ENCODE data around the gene SLC8B1.

DNA sequence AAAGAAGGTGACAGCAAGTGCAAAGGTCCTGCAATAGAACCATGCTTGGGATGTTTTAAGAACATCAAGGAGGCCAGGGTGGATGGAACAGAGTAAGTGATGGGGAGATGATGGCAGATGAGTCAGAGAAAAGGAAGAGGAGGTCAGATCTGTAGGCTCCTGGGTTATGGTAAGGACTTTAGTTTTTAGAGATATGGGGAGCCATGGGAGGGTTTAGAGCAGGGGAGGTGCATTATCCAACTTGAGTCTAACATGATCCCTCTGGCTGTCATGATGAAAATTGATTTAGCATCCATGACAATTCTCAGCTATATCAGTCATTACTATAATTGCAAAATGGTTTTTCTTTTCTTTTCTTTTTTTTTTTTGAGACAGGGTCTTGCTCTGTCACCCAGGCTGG lies 16.2 kb upstream of the SLC8B1 start:
- TF ChIP-seq CTCF (conservative IDR thresholded peaks at IDR 0.05) (no peak), EZH2 (IDR thresholded peaks at IDR 0.05; ENCODE audit: low read depth) (no peak)
